NB4 (cell line): ENCODE measurements around the gene ADGRA1.

Source experiments
- DNase-seq: peaks from one replicate; pipeline ENCODE4 v3.0.0; 2010; ENCODE audit warnings: low read depth
- H3K4me3 ChIP-seq: one replicate; pipeline ENCODE4 v1.5.1; 2011; ENCODE audit warnings: mild to moderate bottlenecking, low read depth, low read length, moderate library complexity
- CTCF ChIP-seq: IDR thresholded peaks from one replicate; pipeline ENCODE4 v1.5.1; 2012; ENCODE audit warnings: low read depth, low read length
- MAX ChIP-seq: IDR thresholded peaks from 2 replicates; pipeline ENCODE4 v1.6.1; 2011; ENCODE audit warnings: low read depth, low read length
- MYC ChIP-seq: IDR thresholded peaks from 2 replicates; pipeline ENCODE4 v1.6.1; 2011; ENCODE audit warnings: low read depth, low read length
- POLR2A ChIP-seq: IDR thresholded peaks from 2 replicates; pipeline ENCODE4 v1.6.1; 2011; ENCODE audit warnings: mild to moderate bottlenecking; ENCODE audit not compliant: insufficient read length; ENCODE audit errors: extremely low read depth

ADGRA1 gene

GRCh38 chr10:133041101-133041500, 46.6 kb upstream of the ADGRA1 start:
- TF ChIP-seq POLR2A (no peak), MYC (no peak), MAX (no peak), CTCF (no peak)
- no peak for DNase-seq
- no peak overlapping the region for H3K4me3 ChIP-seq

GRCh38 chr10:133042061-133042460, 45.7 kb upstream of the ADGRA1 start:
- DNase-seq = peak; percentile 14
- no peak for TF ChIP-seq POLR2A
- no peak for TF ChIP-seq MYC
- no peak for TF ChIP-seq MAX
- no peak for TF ChIP-seq CTCF
- no peak overlapping the region for H3K4me3 ChIP-seq

- no peak overlapping the region for H3K4me3 ChIP-seq
- no peak for DNase-seq
- TF ChIP-seq CTCF (no peak), MAX (no peak), POLR2A (no peak), MYC (no peak)
Observed at GRCh38 chr10:133042816-133043215, 44.9 kb upstream of the ADGRA1 start.

GRCh38 chr10:133043541-133044225, 44.0 kb upstream of the ADGRA1 start:
- no peak for TF ChIP-seq MYC
- TF ChIP-seq POLR2A = no peak
- TF ChIP-seq MAX = no peak
- TF ChIP-seq CTCF = no peak
- DNase-seq = no peak
- H3K4me3 ChIP-seq = no peak overlapping the region

- no peak for DNase-seq
- H3K4me3 ChIP-seq = no peak overlapping the region
- TF ChIP-seq POLR2A (no peak), CTCF (no peak), MAX (no peak), MYC (no peak)
Observed at GRCh38 chr10:133044401-133044811, 43.3 kb upstream of the ADGRA1 start.
